HepG2 (cell line): ENCODE measurements around the gene SPACDR. TPM values are rescaled to one million over a fixed set of nuclear protein-coding genes. Genes with fewer than 3 reads are reported as not detected.
A peak's percentile ranks its signal among the peaks of the same experiment; 100 is the strongest.

Experiments used
- AGO2 ChIP-seq: fragments of 200-400 bp; formaldehyde crosslinking; optimal IDR thresholded peaks from 2 replicates; pipeline ENCODE3; 2017; ENCODE audit warnings: mild to moderate bottlenecking, low read depth, low read length, moderate library complexity
- ELF4 ChIP-seq: sonication (generic); formaldehyde crosslinking; IDR thresholded peaks from 2 replicates; pipeline ENCODE4 v1.5.0; 2020; ENCODE audit warnings: missing genetic modification reagents, mild to moderate bottlenecking, moderate library complexity, borderline replicate concordance
- MEIS2 ChIP-seq: sonication (generic); formaldehyde crosslinking; IDR thresholded peaks from 2 replicates; pipeline ENCODE4 v1.9.0; 2021; ENCODE audit warnings: mild to moderate bottlenecking, missing genetic modification reagents
- NCOA5 ChIP-seq: sonication (generic); formaldehyde crosslinking; IDR thresholded peaks from 2 replicates; pipeline ENCODE4 v1.4.0; 2020; ENCODE audit warnings: missing genetic modification reagents
- NFKBIZ ChIP-seq: IDR thresholded peaks from 2 replicates; pipeline ENCODE4 v1.6.1; 2018; ENCODE audit warnings: missing genetic modification reagents, missing compliant biosample characterization
- POLR2A ChIP-seq, 2 experiments: IDR thresholded peaks; 2 replicates each; pipeline ENCODE4 v1.6.1; 2011; ENCODE audit warnings: low read depth in 2 of 2, low read length in 2 of 2, mild to moderate bottlenecking in 1 of 2, moderate library complexity in 1 of 2; ENCODE audit not compliant: insufficient read depth in 1 of 2
- POLR2AphosphoS5 ChIP-seq: IDR thresholded peaks from 2 replicates; pipeline ENCODE4 v1.6.1; 2012; ENCODE audit warnings: low read depth, low read length
- TOE1 ChIP-seq: sonication (generic); formaldehyde crosslinking; IDR thresholded peaks from 2 replicates; pipeline ENCODE4 v1.4.0; 2020; ENCODE audit warnings: mild to moderate bottlenecking, missing genetic modification reagents
- ZNF296 ChIP-seq: sonication (generic); formaldehyde crosslinking; conservative IDR thresholded peaks from 2 replicates; pipeline ENCODE4 v1.5.0; 2020; ENCODE audit warnings: mild to moderate bottlenecking, missing genetic modification reagents
- ZNF337 ChIP-seq: sonication (generic); formaldehyde crosslinking; IDR thresholded peaks from 2 replicates; pipeline ENCODE4 v1.5.1; 2020; ENCODE audit warnings: missing genetic modification reagents, low read depth, mild to moderate bottlenecking, borderline replicate concordance
- ZNF547 ChIP-seq: sonication (generic); formaldehyde crosslinking; IDR thresholded peaks from 2 replicates; pipeline ENCODE4 v1.5.1; 2020; ENCODE audit warnings: mild to moderate bottlenecking, missing genetic modification reagents
- ZNF747 ChIP-seq: sonication (generic); formaldehyde crosslinking; IDR thresholded peaks from 2 replicates; pipeline ENCODE4 v1.8.1; 2023; ENCODE audit warnings: missing genetic modification reagents, mild to moderate bottlenecking, borderline replicate concordance
- ZNF839 ChIP-seq: sonication (generic); formaldehyde crosslinking; IDR thresholded peaks from 2 replicates; pipeline ENCODE4 v1.4.0; 2020; ENCODE audit warnings: missing genetic modification reagents, mild to moderate bottlenecking, borderline replicate concordance
- polyA plus RNA-seq, 8 experiments: library from polyadenylated mRNA; depleted of rRNA in 3 of 8; stranded (reverse) in 7 of 8; unstranded in 1 of 8; fragments of >200 nt; fragmentation: Illumina TruSeq in 4 of 8; extraction: Trizol in 4 of 8; gene quantifications; 2 replicates each; pipeline versions ENCODE4 v1.2.1 to v1.2.3, GENCODE V29; 2011 to 2016; ENCODE audit warnings: low read depth in 4 of 8, missing spikeins in 1 of 8, mixed read lengths in 1 of 8; ENCODE audit not compliant: insufficient read depth in 1 of 8
- total RNA-seq, 5 experiments: library from RNA; depleted of rRNA; stranded (reverse); fragments of >200 nt; fragmentation: Illumina TruSeq; extraction: Trizol; gene quantifications; 2 replicates each; pipeline ENCODE4 v1.2.3, GENCODE V29; 2016; ENCODE audit warnings: low read depth in 1 of 5
- TF ChIP-seq, protein P1 (sequence below): sonication (generic); formaldehyde crosslinking; IDR thresholded peaks from 2 replicates; pipeline ENCODE4 v1.4.0; 2020; ENCODE audit warnings: mild to moderate bottlenecking, missing genetic modification reagents
- TF ChIP-seq, protein P2 (sequence below): sonication (generic); formaldehyde crosslinking; IDR thresholded peaks from 2 replicates; pipeline ENCODE4 v1.5.1; 2020; ENCODE audit warnings: mild to moderate bottlenecking, missing genetic modification reagents, moderate library complexity
- TF ChIP-seq, protein P3 (sequence below): sonication (generic); formaldehyde crosslinking; IDR thresholded peaks from 2 replicates; pipeline ENCODE4 v1.4.0; 2020; ENCODE audit warnings: missing genetic modification reagents, borderline replicate concordance
- TF ChIP-seq, protein P4 (sequence below): IDR thresholded peaks from 2 replicates; pipeline ENCODE4 v1.6.1; 2016; ENCODE audit warnings: missing compliant biosample characterization, missing genetic modification reagents, borderline replicate concordance
- TF ChIP-seq, protein P5 (sequence below): sonication (generic); formaldehyde crosslinking; IDR thresholded peaks from 2 replicates; pipeline ENCODE4 v1.8.1; 2023; ENCODE audit warnings: mild to moderate bottlenecking, inconsistent platforms, moderate library complexity, missing genetic modification reagents, borderline replicate concordance

Gene SPACDR
- total and polyA plus RNA-seq, 2 of the 13 experiments (the other 11 are each of a cell fraction or from before 2014, with no cell fraction given): 0.41 TPM; not detected in 1

DNA sequence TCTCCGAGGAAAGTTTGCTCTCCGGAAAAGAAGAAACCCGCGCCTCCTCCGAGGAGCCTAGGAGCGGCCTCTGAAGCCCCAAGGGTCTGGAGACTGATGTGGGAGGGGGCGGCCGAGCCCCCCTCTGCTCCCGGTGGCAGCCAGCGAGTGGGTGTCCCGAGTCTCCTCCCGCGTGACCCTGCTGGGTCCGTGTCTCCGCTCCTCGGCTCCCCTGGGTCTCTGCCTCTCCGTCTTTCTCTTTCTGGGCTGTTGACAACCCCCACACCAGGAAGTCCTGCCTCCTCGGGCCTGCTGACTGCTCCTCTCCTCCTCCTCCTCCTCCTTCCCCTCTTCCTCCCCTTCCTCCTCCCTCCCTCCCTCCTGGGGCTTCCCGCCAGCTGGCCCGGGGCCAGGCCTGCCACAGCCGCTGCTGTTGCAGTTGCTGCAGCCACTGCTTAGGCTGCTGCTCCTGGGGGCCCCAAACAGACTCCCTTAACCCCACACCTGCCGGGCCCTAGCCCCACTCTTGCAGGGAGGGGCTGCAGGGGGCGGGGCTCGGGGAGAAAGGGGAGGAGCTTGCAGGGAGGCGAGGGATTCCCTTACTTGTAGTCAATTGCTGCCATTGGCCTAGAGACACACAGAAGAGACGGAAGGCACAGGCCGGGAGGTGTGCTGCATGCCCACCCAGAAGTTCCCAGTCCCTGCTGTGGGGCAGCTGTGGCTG, 15.0 kb upstream of the SPACDR start, which contains the start of gene TSC22D4 (continued):
- TF ChIP-seq, protein P1, sequence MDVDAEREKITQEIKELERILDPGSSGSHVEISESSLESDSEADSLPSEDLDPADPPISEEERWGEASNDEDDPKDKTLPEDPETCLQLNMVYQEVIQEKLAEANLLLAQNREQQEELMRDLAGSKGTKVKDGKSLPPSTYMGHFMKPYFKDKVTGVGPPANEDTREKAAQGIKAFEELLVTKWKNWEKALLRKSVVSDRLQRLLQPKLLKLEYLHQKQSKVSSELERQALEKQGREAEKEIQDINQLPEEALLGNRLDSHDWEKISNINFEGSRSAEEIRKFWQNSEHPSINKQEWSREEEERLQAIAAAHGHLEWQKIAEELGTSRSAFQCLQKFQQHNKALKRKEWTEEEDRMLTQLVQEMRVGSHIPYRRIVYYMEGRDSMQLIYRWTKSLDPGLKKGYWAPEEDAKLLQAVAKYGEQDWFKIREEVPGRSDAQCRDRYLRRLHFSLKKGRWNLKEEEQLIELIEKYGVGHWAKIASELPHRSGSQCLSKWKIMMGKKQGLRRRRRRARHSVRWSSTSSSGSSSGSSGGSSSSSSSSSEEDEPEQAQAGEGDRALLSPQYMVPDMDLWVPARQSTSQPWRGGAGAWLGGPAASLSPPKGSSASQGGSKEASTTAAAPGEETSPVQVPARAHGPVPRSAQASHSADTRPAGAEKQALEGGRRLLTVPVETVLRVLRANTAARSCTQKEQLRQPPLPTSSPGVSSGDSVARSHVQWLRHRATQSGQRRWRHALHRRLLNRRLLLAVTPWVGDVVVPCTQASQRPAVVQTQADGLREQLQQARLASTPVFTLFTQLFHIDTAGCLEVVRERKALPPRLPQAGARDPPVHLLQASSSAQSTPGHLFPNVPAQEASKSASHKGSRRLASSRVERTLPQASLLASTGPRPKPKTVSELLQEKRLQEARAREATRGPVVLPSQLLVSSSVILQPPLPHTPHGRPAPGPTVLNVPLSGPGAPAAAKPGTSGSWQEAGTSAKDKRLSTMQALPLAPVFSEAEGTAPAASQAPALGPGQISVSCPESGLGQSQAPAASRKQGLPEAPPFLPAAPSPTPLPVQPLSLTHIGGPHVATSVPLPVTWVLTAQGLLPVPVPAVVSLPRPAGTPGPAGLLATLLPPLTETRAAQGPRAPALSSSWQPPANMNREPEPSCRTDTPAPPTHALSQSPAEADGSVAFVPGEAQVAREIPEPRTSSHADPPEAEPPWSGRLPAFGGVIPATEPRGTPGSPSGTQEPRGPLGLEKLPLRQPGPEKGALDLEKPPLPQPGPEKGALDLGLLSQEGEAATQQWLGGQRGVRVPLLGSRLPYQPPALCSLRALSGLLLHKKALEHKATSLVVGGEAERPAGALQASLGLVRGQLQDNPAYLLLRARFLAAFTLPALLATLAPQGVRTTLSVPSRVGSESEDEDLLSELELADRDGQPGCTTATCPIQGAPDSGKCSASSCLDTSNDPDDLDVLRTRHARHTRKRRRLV (CRISPR knock-in tag): no peak
- no peak for TF ChIP-seq ZNF839
- TF ChIP-seq TOE1 (CRISPR knock-in tag): no peak
- TF ChIP-seq AGO2: peak; percentile 50
- no peak for TF ChIP-seq ZNF296
- TF ChIP-seq, protein P2, sequence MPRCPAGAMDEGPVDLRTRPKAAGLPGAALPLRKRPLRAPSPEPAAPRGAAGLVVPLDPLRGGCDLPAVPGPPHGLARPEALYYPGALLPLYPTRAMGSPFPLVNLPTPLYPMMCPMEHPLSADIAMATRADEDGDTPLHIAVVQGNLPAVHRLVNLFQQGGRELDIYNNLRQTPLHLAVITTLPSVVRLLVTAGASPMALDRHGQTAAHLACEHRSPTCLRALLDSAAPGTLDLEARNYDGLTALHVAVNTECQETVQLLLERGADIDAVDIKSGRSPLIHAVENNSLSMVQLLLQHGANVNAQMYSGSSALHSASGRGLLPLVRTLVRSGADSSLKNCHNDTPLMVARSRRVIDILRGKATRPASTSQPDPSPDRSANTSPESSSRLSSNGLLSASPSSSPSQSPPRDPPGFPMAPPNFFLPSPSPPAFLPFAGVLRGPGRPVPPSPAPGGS: peak; percentile 57; the same call in 1 of the 2 replicates
- TF ChIP-seq POLR2A (IDR thresholded peaks at IDR 0.05; ENCODE audit: insufficient read depth in 1 of 2, low read depth in 2 of 2, low read length in 2 of 2): peak; percentile 26 to 81; a peak in 3 of 4 replicates
- 0 out of 2 replicates have a peak, but pooled peaks have one; percentile 80 for TF ChIP-seq ZNF337 (CRISPR knock-in tag)
- TF ChIP-seq ZNF747 (CRISPR knock-in tag): peak; percentile 71; the same call in 1 of the 2 replicates
- TF ChIP-seq, protein P3, sequence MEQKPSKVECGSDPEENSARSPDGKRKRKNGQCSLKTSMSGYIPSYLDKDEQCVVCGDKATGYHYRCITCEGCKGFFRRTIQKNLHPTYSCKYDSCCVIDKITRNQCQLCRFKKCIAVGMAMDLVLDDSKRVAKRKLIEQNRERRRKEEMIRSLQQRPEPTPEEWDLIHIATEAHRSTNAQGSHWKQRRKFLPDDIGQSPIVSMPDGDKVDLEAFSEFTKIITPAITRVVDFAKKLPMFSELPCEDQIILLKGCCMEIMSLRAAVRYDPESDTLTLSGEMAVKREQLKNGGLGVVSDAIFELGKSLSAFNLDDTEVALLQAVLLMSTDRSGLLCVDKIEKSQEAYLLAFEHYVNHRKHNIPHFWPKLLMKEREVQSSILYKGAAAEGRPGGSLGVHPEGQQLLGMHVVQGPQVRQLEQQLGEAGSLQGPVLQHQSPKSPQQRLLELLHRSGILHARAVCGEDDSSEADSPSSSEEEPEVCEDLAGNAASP: no peak
- peak; percentile 58; the same call in 1 of the 2 replicates for TF ChIP-seq POLR2AphosphoS5
- TF ChIP-seq ZNF547: peak; percentile 17; the same call in 1 of the 2 replicates
- no peak for TF ChIP-seq NFKBIZ
- TF ChIP-seq, protein P4, sequence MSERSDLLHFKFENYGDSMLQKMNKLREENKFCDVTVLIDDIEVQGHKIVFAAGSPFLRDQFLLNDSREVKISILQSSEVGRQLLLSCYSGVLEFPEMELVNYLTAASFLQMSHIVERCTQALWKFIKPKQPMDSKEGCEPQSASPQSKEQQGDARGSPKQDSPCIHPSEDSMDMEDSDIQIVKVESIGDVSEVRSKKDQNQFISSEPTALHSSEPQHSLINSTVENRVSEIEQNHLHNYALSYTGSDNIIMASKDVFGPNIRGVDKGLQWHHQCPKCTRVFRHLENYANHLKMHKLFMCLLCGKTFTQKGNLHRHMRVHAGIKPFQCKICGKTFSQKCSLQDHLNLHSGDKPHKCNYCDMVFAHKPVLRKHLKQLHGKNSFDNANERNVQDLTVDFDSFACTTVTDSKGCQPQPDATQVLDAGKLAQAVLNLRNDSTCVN (CRISPR knock-in tag): no peak
- no peak for TF ChIP-seq MEIS2 (CRISPR knock-in tag)
- TF ChIP-seq NCOA5 (CRISPR knock-in tag): no peak
- TF ChIP-seq ELF4 (CRISPR knock-in tag): peak; percentile 85
- TF ChIP-seq, protein P5, sequence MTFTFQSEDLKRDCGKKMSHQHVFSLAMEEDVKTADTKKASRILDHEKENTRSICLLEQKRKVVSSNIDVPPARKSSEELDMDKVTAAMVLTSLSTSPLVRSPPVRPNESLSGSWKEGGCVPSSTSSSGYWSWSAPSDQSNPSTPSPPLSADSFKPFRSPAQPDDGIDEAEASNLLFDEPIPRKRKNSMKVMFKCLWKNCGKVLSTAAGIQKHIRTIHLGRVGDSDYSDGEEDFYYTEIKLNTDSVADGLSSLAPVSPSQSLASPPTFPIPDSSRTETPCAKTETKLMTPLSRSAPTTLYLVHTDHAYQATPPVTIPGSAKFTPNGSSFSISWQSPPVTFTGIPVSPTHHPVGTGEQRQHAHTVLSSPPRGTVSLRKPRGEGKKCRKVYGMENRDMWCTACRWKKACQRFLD (CRISPR knock-in tag): 0 out of 2 replicates have a peak, but pooled peaks have one; percentile 15
